ENCODE results near the gene ST6GAL2.

The ST6GAL2 gene

GRCh38 chr2:106816974-106817373, 69.0 kb downstream of the ST6GAL2 start:
- no peak for DNase-seq

GRCh38 chr2:106812841-106813240, 73.1 kb downstream of the ST6GAL2 start:
- no peak for DNase-seq

GRCh38 chr2:106812383-106812782, 73.6 kb downstream of the ST6GAL2 start:
- no peak for DNase-seq

GRCh38 chr2:106805716-106806115, 80.3 kb downstream of the ST6GAL2 start:
- no peak for DNase-seq

- no peak for DNase-seq
These were observed 81.8 kb downstream of the ST6GAL2 start for GRCh38 chr2:106804161-106804560.

- DNase-seq: no peak
These were observed 84.9 kb downstream of the ST6GAL2 start for GRCh38 chr2:106800976-106801655.

GRCh38 chr2:106800180-106800579, 85.8 kb downstream of the ST6GAL2 start:
- no peak for DNase-seq

- no peak for DNase-seq
These were observed 87.0 kb downstream of the ST6GAL2 start for GRCh38 chr2:106798826-106799552.

GRCh38 chr2:106797494-106797893, 88.5 kb downstream of the ST6GAL2 start:
- no peak for DNase-seq

- no peak for DNase-seq
These were observed 93.3 kb downstream of the ST6GAL2 start for GRCh38 chr2:106792671-106793070.

- no peak for DNase-seq
These were observed 96.8 kb downstream of the ST6GAL2 start for GRCh38 chr2:106789185-106789584.

- DNase-seq: no peak
These were observed 103.3 kb downstream of the ST6GAL2 start for GRCh38 chr2:106782681-106783080.

- no peak for DNase-seq
These were observed 104.8 kb downstream of the ST6GAL2 start for GRCh38 chr2:106781196-106781595.

- DNase-seq: no peak
These were observed 114.2 kb downstream of the ST6GAL2 start for GRCh38 chr2:106771811-106772210.

- no peak for DNase-seq
These were observed 115.0 kb downstream of the ST6GAL2 start for GRCh38 chr2:106770986-106771385.

GRCh38 chr2:106764614-106765013, 121.4 kb downstream of the ST6GAL2 start:
- no peak for DNase-seq

GRCh38 chr2:106759966-106760365, 126.0 kb downstream of the ST6GAL2 start:
- no peak for DNase-seq

- no peak for DNase-seq
These were observed 127.0 kb downstream of the ST6GAL2 start for GRCh38 chr2:106758901-106759497.

Data from NCI-H1105 treated with DMSO at 0.1 percent for 48 hours (cell line).